Right kidney (tissue), 1 donor: ENCODE results near the gene EDARADD.
"Not testable (repeated sequence)": the region's sequence is repeated elsewhere in the genome, so short reads cannot be mapped to it uniquely, and the experiment has no call there.

Source experiments
- DNase-seq: peaks from one replicate; pipeline ENCODE4 v3.0.0-alpha.2; 2016

The EDARADD gene

DNA sequence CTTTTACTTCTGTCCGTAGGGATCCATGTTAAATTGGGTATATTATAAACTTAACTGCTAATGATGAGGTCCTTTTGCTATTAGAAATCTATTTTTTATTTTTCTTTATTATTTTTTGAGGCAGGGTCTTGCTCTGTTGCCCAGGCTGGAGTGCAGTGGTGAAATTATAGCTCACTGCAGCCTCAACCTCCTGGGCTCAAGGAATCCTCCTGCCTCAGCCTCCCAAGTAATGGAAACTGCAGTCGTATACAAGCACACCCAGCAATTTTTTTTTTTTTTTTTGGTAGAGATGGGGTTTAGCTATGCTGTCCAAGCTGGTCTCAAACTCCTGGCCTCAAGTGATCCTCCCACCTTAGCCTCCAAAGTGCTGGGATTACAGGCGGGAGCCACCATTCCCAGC lies 95.1 kb downstream of the EDARADD start:
- not testable (repeated sequence) for DNase-seq

- no peak for DNase-seq
Observed at GRCh38 chr1:236489710-236490377, 95.8 kb downstream of the EDARADD start.

- no peak for DNase-seq
Observed at GRCh38 chr1:236491469-236492136, 97.5 kb downstream of the EDARADD start.

- DNase-seq: no peak
Observed at GRCh38 chr1:236492378-236492777, 98.3 kb downstream of the EDARADD start.

- DNase-seq: no peak
Observed at GRCh38 chr1:236494082-236494481, 100.0 kb downstream of the EDARADD start.

DNA sequence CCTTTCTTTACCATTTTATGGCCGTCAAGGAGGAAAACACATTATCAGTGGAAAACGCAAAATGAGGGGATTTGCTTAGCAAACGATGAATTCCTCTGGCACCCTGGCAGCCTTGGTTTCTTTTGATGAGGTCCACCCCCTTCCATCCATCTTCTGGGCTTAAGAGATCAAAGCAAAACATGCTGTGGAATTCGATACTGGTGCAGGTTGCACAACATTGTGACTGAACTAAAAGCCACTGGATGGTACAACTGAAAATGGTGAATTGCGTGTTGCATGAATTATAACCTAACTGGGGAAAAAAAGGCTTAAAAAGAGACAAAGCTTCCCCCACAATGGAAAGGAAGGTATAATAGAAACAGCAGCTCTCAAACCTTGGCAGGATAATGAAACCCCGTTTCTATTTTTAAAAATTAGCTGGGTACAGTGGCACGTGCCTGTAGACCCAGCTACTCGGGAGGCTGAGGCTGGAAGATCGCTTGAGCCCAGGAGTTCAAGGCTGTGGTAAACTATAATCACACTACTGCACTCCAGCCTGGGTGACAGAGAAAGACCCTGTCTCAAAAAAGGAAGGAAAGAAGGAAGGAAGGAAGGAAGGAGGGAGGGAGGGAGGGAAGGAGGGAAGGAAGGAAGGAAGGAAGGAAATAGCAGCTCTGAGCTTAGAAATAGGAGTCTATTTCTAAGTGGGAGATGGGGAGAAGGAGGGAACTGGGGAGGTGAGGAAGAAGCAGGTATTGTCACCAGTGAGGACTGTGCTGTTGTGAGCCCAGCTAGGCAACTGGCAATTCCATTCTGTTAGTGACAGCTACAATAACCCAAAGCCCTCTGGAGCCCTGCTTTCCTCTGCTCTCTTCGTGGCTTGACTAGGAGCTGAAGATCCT lies 100.7 kb downstream of the EDARADD start:
- DNase-seq: no peak

DNA sequence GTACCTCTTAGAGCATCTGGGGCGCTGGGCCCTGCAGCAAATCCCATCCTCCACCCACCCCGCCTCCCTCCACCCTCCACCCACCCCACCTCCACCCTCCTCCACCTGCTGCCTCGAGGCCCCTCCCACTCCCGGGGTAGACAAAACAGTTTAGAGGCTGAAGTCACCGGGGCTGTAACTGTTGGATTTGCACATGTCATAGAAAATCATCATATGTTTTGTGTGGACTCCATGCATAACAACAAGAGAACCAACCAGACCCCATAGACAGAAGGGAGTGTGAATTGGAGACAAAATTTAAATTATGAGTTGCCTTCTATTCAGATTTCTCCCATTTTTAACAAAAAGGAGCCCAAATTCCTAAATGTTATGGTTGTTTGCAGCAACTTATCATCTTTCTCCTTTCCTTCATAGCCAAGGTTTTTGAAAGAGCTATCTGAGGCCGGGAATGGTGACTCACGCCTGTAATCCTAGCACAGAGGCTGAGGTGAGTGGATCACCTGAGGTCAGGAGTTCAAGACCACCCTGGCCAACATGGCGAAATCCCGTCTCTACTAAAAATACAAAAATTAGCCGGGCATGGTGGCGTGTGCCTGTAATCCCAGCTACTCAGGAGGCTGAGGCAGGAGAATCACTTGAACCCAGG lies 101.5 kb downstream of the EDARADD start:
- no peak for DNase-seq

DNA sequence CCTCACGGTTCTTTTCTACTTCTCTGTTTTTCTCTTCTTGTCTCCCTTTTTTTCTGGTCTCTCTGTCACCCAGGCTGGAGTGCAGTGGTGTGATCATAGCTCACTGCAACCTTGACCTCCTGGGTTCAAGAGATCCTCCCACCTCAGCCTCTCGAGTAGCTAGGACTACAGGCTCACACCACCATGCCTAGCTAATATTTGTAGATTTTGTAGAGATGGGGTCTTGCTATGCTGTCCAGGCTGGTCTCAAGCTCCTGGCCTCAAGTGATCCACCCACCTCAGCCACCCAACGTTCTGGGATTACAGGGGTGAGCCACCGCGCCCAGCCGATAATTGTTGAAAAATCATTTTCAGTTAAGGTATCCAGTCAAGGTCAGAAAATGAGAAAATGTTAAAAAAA lies 103.8 kb downstream of the EDARADD start:
- no peak for DNase-seq

GRCh38 chr1:236501093-236501492 lies 107.0 kb downstream of the EDARADD start:
- DNase-seq: no peak

DNA sequence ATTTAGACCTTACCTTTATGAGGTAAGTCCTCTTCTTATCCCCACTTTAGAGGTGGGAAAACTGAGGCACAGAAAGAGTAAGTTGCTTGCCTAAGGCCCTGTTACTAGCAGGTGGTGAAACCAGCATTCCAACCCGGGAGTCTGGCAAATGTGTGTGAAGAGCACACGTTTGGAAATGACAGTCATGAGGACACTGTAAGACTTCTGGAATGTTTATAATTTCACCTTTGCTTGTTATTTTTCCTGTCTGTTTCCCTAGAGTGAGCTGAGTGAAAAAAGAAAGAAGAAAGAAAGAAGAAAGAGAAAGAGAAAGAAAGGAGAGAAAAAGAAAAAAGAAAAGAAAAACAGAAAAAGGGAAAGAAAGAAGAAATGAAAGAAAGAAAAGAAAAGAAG lies 108.5 kb downstream of the EDARADD start:
- no peak for DNase-seq

DNA sequence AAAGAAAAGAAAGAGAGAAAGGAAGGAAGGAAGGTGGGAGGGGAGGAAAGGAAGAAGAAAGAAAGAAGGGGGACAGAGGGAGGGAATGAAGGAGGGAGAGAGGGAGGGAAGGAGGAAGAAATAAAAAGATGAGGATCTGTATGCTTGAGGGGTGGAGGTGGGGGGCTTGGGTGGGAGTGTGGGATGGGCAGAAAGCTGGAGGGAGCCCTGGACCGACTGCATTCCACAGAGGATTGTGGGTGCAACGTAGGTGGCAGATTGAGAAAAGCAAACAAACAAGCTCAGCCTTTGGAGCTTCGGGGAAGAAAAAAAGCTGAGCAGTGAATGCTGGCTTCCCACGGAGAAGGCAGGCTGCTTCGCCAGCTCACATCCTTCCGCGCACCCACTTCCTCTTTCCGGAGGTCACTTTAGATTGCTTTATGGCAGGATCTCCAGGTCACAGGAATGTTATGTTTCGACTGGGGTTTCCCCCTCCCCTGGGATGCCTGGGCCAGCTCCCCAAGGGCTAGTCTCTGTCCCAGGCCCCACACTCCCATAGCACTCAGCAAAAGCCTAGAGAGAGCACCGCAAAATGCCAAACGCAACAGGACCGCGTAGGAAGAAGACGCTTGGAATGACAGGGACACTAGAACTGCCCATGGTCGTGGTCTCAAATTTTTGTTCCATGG lies 109.0 kb downstream of the EDARADD start:
- DNase-seq: peak; percentile 67

DNA sequence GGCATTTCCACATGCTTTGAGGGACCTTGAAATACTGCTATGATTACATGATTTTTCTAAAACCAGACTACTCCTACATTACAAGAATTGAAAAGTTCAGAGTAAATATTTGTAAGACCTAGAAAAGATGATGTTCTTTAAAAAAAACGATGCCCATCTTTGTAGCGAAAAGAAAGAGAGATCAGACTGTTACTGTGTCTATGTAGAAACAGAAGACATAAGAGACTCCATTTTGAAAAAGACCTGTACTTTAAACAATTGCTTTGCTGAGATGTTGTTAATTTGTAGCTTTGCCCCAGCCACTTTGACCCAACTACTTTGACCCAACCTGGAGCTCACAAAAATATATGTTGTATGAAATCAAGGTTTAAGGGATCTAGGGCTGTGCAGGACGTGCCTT lies 110.3 kb downstream of the EDARADD start:
- not testable (repeated sequence) for DNase-seq

- DNase-seq: no peak
Observed at GRCh38 chr1:236507022-236507700, 113.1 kb downstream of the EDARADD start.

DNA sequence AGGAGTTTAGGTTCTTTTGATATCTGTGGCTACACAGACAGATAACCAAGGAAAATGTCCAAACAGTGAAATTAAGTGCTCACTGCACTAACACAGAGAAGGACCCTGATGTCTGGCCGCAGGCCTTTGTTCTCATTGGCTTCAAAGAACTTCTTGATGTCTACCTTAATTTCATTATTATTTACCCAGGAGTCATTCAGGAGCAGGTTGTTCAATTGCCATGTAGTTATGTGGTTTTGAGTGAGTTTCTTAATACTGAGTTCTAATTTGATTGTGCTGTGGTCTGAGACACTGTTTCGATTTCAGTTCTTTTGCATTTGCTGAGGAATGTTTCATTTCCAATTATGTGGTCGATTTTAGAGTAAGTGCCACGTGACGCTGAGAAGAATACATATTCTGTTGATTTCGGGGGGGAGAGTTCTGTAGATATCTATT lies 114.5 kb downstream of the EDARADD start:
- no peak for DNase-seq

- DNase-seq: no peak
Observed at GRCh38 chr1:236509203-236509602, 115.1 kb downstream of the EDARADD start.

GRCh38 chr1:236509647-236510401 lies 115.7 kb downstream of the EDARADD start:
- no peak for DNase-seq

- no peak for DNase-seq
Observed at GRCh38 chr1:236511735-236512418, 117.8 kb downstream of the EDARADD start.

GRCh38 chr1:236514703-236515442 lies 120.8 kb downstream of the EDARADD start:
- DNase-seq: no peak

- no peak for DNase-seq
Observed at GRCh38 chr1:236515443-236515958, 121.4 kb downstream of the EDARADD start.
